CD4-positive, alpha-beta T cell (primary cell): ENCODE data around the gene IFNGR2. TPM values are rescaled to one million over a fixed set of nuclear protein-coding genes. Genes with fewer than 3 reads are reported as not detected.

ENCODE experiments used
- ATAC-seq: fragments of 200-7000 bp; cut with Tn5 transposase; one replicate; pipeline ENCODE4 v1.10.0; 2022; ENCODE audit warnings: mild to moderate bottlenecking; ENCODE audit not compliant: poor library complexity
- CTCF ChIA-PET: fragments of 350-600 bp; sonication (Branson Sonifier 250); formaldehyde crosslinking; loops from one replicate; lab custom pipeline; 2021; ENCODE audit warnings: antibody characterized with exemption, inconsistent platforms; lab: Charles Lee
- POLR2A ChIA-PET: fragments of 350-600 bp; sonication (Branson Sonifier 250); formaldehyde crosslinking; loops from one replicate; lab custom pipeline; 2021; ENCODE audit warnings: antibody characterized with exemption, inconsistent platforms; lab: Charles Lee
- DNase-seq, 14 experiments: peaks; one replicate each; pipeline ENCODE4 v3.0.0-alpha.2; 2013 to 2020; ENCODE audit warnings: mixed read lengths in 2 of 14
- H3K27ac ChIP-seq, 2 donors: one replicate each; pipeline versions ENCODE4 v1.5.1 to v1.7.0; 2013; ENCODE audit warnings: low read length in 2 of 2, low read depth in 1 of 2, mild to moderate bottlenecking in 1 of 2
- H3K27me3 ChIP-seq, 2 experiments: 1 replicate in 1 of 2; 2 replicates in 1 of 2; pipeline versions ENCODE4 v1.6.1 to v1.7.0; 2013; ENCODE audit warnings: low read length in 2 of 2, control low read depth in 1 of 2, mild to moderate bottlenecking in 1 of 2, moderate library complexity in 1 of 2; ENCODE audit not compliant: insufficient read depth in 2 of 2, control insufficient read depth in 1 of 2
- H3K36me3 ChIP-seq: one replicate; pipeline ENCODE4 v1.6.1; 2013; ENCODE audit warnings: low read length, control low read depth; ENCODE audit not compliant: insufficient read depth
- H3K4me1 ChIP-seq: one replicate; pipeline ENCODE4 v1.6.1; 2013; ENCODE audit warnings: low read length, control low read depth; ENCODE audit not compliant: insufficient read depth
- H3K4me3 ChIP-seq: one replicate; pipeline ENCODE4 v1.5.1; 2013; ENCODE audit warnings: mild to moderate bottlenecking, low read length, moderate library complexity
- H3K9me3 ChIP-seq, 2 experiments: 1 replicate in 1 of 2; 2 replicates in 1 of 2; pipeline versions ENCODE4 v1.6.1 to v1.7.0; 2013; ENCODE audit warnings: low read length in 2 of 2, mild to moderate bottlenecking in 2 of 2, control low read depth in 1 of 2, moderate library complexity in 1 of 2; ENCODE audit not compliant: control insufficient read depth in 1 of 2, insufficient read depth in 1 of 2
- H3K27ac Mint-ChIP-seq: one replicate; pipeline ENCODE4 v1.8.0; 2020; ENCODE audit warnings: mixed read lengths
- H3K27me3 Mint-ChIP-seq: one replicate; pipeline ENCODE4 v1.8.0; 2021; ENCODE audit warnings: mixed read lengths
- H3K36me3 Mint-ChIP-seq: one replicate; pipeline ENCODE4 v1.8.0; 2021; ENCODE audit warnings: low read depth, mixed read lengths
- H3K4me1 Mint-ChIP-seq: one replicate; pipeline ENCODE4 v1.8.0; 2021; ENCODE audit warnings: low read depth, mixed read lengths
- H3K4me3 Mint-ChIP-seq: one replicate; pipeline ENCODE4 v1.8.0; 2020; ENCODE audit warnings: mild to moderate bottlenecking, mixed read lengths
- H3K9me3 Mint-ChIP-seq: one replicate; pipeline ENCODE4 v1.8.0; 2020; ENCODE audit warnings: mixed read lengths
- CTCF ChIP-seq: fragments of 200-600 bp; IDR thresholded peaks from one replicate; pipeline ENCODE4 v1.8.0; 2022; ENCODE audit warnings: antibody characterized with exemption, mild to moderate bottlenecking
- intact Hi-C, 2 experiments: fragments of 100-400 bp; cut with DNase I in 1 of 2; cut with micrococcal nuclease in 1 of 2; formaldehyde crosslinking; loops; one replicate each; pipeline versions ENCODE4 v1.15.1 to v1.9.0; 2023 to 2025; cut with DNase I, micrococcal nuclease
- total RNA-seq, 174 experiments: library from RNA in 2 of 174; stranded (reverse) in 2 of 174; gene quantifications; one replicate each; pipeline ENCODE4 v1.2.3 and lab custom pipeline; 2021 to 2026

The IFNGR2 gene
- total RNA-seq, 2 experiments from 2014 or later = 14.6 to 17.7 TPM

- CTCF ChIA-PET = no interaction called here
- no peaks in the 10 kb centered on the region for H3K9me3 Mint-ChIP-seq
- H3K27me3 ChIP-seq = no peaks in the 10 kb centered on the region
- H3K4me3 ChIP-seq = no peak overlapping the region
- TF ChIP-seq CTCF = no peak
- peaks cover 65% of the 10 kb centered on the region for H3K36me3 ChIP-seq
- peaks cover 9% of the 10 kb centered on the region for H3K4me1 Mint-ChIP-seq
- H3K27ac ChIP-seq = no peak overlapping the region
- no peak overlapping the region for H3K4me3 Mint-ChIP-seq
- ATAC-seq (no peak), DNase-seq (no peak)
- H3K9me3 ChIP-seq = no peaks in the 10 kb centered on the region
- H3K27me3 Mint-ChIP-seq = no peaks in the 10 kb centered on the region
- POLR2A ChIA-PET = no interaction called here
- H3K36me3 Mint-ChIP-seq = peaks cover 85% of the 10 kb centered on the region
- intact Hi-C loops = no loop called here
- peak overlapping the region; percentile 27 for H3K27ac Mint-ChIP-seq
- H3K4me1 ChIP-seq = peaks cover 10% of the 10 kb centered on the region
Measured at GRCh38 chr21:33430858-33431257, 27.6 kb downstream of the IFNGR2 start.

GRCh38 chr21:33432496-33432895, 29.3 kb downstream of the IFNGR2 start:
- H3K9me3 Mint-ChIP-seq = no peaks in the 10 kb centered on the region
- no peak for TF ChIP-seq CTCF
- ChIA-PET POLR2A (no interaction called here), CTCF (interaction anchor here (1.0 kb wide), 1 partner anchor 17 kb away, joined by 3 read pairs; no protein-coding TSS in a partner anchor)
- Histone ChIP-seq H3K4me3 (no peak overlapping the region), H3K27me3 (no peaks in the 10 kb centered on the region), H3K4me1 (peaks cover 10% of the 10 kb centered on the region), H3K9me3 (no peaks in the 10 kb centered on the region), H3K36me3 (peaks cover 71% of the 10 kb centered on the region), H3K27ac (no peak overlapping the region)
- H3K4me3 Mint-ChIP-seq = no peak overlapping the region
- ATAC-seq (no peak), DNase-seq (no peak)
- H3K27ac Mint-ChIP-seq = peak overlapping the region; percentile 24
- intact Hi-C loops = no loop called here
- H3K4me1 Mint-ChIP-seq = peaks cover 9% of the 10 kb centered on the region
- H3K36me3 Mint-ChIP-seq = peaks cover 86% of the 10 kb centered on the region
- H3K27me3 Mint-ChIP-seq = no peaks in the 10 kb centered on the region

GRCh38 chr21:33433001-33433400, 29.8 kb downstream of the IFNGR2 start:
- TF ChIP-seq CTCF = no peak
- no peak overlapping the region for H3K4me3 Mint-ChIP-seq
- Histone ChIP-seq H3K9me3 (no peaks in the 10 kb centered on the region), H3K27me3 (no peaks in the 10 kb centered on the region), H3K4me1 (peaks cover 10% of the 10 kb centered on the region), H3K4me3 (no peak overlapping the region), H3K27ac (no peak overlapping the region), H3K36me3 (peaks cover 76% of the 10 kb centered on the region)
- DNase-seq (no peak), ATAC-seq (no peak)
- no peaks in the 10 kb centered on the region for H3K27me3 Mint-ChIP-seq
- ChIA-PET POLR2A (interaction anchor here (0.6 kb wide), 1 partner anchor 394 kb away, joined by 3 read pairs; no protein-coding TSS in a partner anchor), CTCF (no interaction called here)
- peak overlapping the region; percentile 2 for H3K27ac Mint-ChIP-seq
- H3K36me3 Mint-ChIP-seq = peaks cover 86% of the 10 kb centered on the region
- H3K4me1 Mint-ChIP-seq = peaks cover 9% of the 10 kb centered on the region
- H3K9me3 Mint-ChIP-seq = no peaks in the 10 kb centered on the region
- intact Hi-C loops = no loop called here
